ENCODE measurements around the gene PRKAR1B. TPM values are rescaled to one million over a fixed set of nuclear protein-coding genes. Genes with fewer than 3 reads are reported as not detected.

The PRKAR1B gene
- total RNA-seq, 2 donors from 2014 or later, result 12.1 to 54.1 TPM

- Mint-ChIP-seq H3K27ac (peak overlapping the region in 1 of 2 donors; percentile 18), H3K36me3 (peaks cover 6% of the 10 kb centered on the region in 2 donors), H3K9me3 (peaks cover 0 to 15% of the 10 kb centered on the region in 2 donors)
- no peak for ATAC-seq
- peak in 1 of 2 donors; percentile 26 for DNase-seq (ENCODE audit: low spot score in 2 of 2)
Measured at GRCh38 chr7:716222-716621, 10.9 kb downstream of the PRKAR1B start.

- DNase-seq (ENCODE audit: low spot score in 2 of 2) (peak in 1 of 2 donors; percentile 48), ATAC-seq (peak in 1 of 2 donors; percentile 12)
- H3K36me3 Mint-ChIP-seq, result peaks cover 0 to 6% of the 10 kb centered on the region in 2 donors
- H3K9me3 Mint-ChIP-seq, result peaks cover 0 to 5% of the 10 kb centered on the region in 2 donors
- peak overlapping the region in 1 of 2 donors; percentile 46 for H3K27ac Mint-ChIP-seq
Measured at GRCh38 chr7:714251-714671, 12.8 kb downstream of the PRKAR1B start.

- H3K27ac Mint-ChIP-seq, result peak overlapping the region in 1 of 2 donors; percentile 46
- peak in 1 of 2 donors; percentile 46 for DNase-seq (ENCODE audit: low spot score in 2 of 2)
- peaks cover 0 to 3% of the 10 kb centered on the region in 2 donors for H3K9me3 Mint-ChIP-seq
- ATAC-seq, result peak in 1 of 2 donors; percentile 23
- H3K36me3 Mint-ChIP-seq, result peaks cover 0 to 6% of the 10 kb centered on the region in 2 donors
Measured at GRCh38 chr7:713488-714230, 13.4 kb downstream of the PRKAR1B start.

GRCh38 chr7:713139-713457, 14.0 kb downstream of the PRKAR1B start:
- DNase-seq (ENCODE audit: low spot score in 2 of 2), result peak in 1 of 2 donors; percentile 43
- ATAC-seq, result no peak
- no peak overlapping the region for H3K27ac Mint-ChIP-seq
- no peaks in the 10 kb centered on the region for H3K9me3 Mint-ChIP-seq
- H3K36me3 Mint-ChIP-seq, result peaks cover under 1 to 8% of the 10 kb centered on the region in 2 donors

GRCh38 chr7:712381-713138, 14.5 kb downstream of the PRKAR1B start:
- ATAC-seq, result peak; percentile 66 to 70
- H3K36me3 Mint-ChIP-seq, result peaks cover 5 to 13% of the 10 kb centered on the region in 2 donors
- H3K27ac Mint-ChIP-seq, result no peak overlapping the region
- peak in 1 of 2 donors; percentile 28 for DNase-seq (ENCODE audit: low spot score in 2 of 2)
- H3K9me3 Mint-ChIP-seq, result no peaks in the 10 kb centered on the region

GRCh38 chr7:711922-712380, 15.1 kb downstream of the PRKAR1B start:
- H3K27ac Mint-ChIP-seq, result no peak overlapping the region
- peak in 1 of 2 donors; percentile 2 for DNase-seq (ENCODE audit: low spot score in 2 of 2)
- ATAC-seq, result no peak
- H3K36me3 Mint-ChIP-seq, result peaks cover 10 to 19% of the 10 kb centered on the region in 2 donors
- no peaks in the 10 kb centered on the region for H3K9me3 Mint-ChIP-seq

- H3K27ac Mint-ChIP-seq, result no peak overlapping the region
- no peaks in the 10 kb centered on the region for H3K9me3 Mint-ChIP-seq
- DNase-seq (ENCODE audit: low spot score in 2 of 2), result peak in 1 of 2 donors; percentile 39
- no peak for ATAC-seq
- H3K36me3 Mint-ChIP-seq, result peaks cover 10 to 21% of the 10 kb centered on the region in 2 donors
Measured at GRCh38 chr7:711093-711921, 15.8 kb downstream of the PRKAR1B start.

- Mint-ChIP-seq H3K9me3 (no peaks in the 10 kb centered on the region), H3K27ac (no peak overlapping the region), H3K36me3 (peaks cover 10 to 21% of the 10 kb centered on the region in 2 donors)
- DNase-seq (ENCODE audit: low spot score in 2 of 2), result no peak
- no peak for ATAC-seq
Measured at GRCh38 chr7:710161-710560, 16.9 kb downstream of the PRKAR1B start.

- ATAC-seq (no peak), DNase-seq (ENCODE audit: low spot score in 2 of 2) (peak in 1 of 2 donors; percentile 21)
- Mint-ChIP-seq H3K9me3 (peaks cover 9 to 10% of the 10 kb centered on the region in 2 donors), H3K36me3 (peaks cover 21 to 39% of the 10 kb centered on the region in 2 donors), H3K27ac (no peak overlapping the region)
Measured at GRCh38 chr7:707296-708000, 19.6 kb downstream of the PRKAR1B start.

- ATAC-seq, result no peak
- H3K9me3 Mint-ChIP-seq, result peaks cover 9 to 10% of the 10 kb centered on the region in 2 donors
- H3K36me3 Mint-ChIP-seq, result peaks cover 21 to 39% of the 10 kb centered on the region in 2 donors
- peak in 1 of 2 donors; percentile 20 for DNase-seq (ENCODE audit: low spot score in 2 of 2)
- H3K27ac Mint-ChIP-seq, result no peak overlapping the region
Measured at GRCh38 chr7:706721-707120, 20.4 kb downstream of the PRKAR1B start.

GRCh38 chr7:703049-703448, 24.0 kb downstream of the PRKAR1B start:
- H3K9me3 Mint-ChIP-seq, result peaks cover 9 to 10% of the 10 kb centered on the region in 2 donors
- ATAC-seq, result no peak
- no peak for DNase-seq (ENCODE audit: low spot score in 2 of 2)
- H3K27ac Mint-ChIP-seq, result no peak overlapping the region
- H3K36me3 Mint-ChIP-seq, result peaks cover 24 to 37% of the 10 kb centered on the region in 2 donors

GRCh38 chr7:701086-701671, 25.9 kb downstream of the PRKAR1B start:
- H3K36me3 Mint-ChIP-seq, result peaks cover 15 to 25% of the 10 kb centered on the region in 2 donors
- no peak for DNase-seq (ENCODE audit: low spot score in 2 of 2)

GRCh38 chr7:699476-700170, 27.5 kb downstream of the PRKAR1B start:
- peaks cover 9 to 10% of the 10 kb centered on the region in 2 donors for H3K9me3 Mint-ChIP-seq
- ATAC-seq (no peak), DNase-seq (ENCODE audit: low spot score in 2 of 2) (no peak)
- H3K27ac Mint-ChIP-seq, result no peak overlapping the region
- peaks cover 15 to 25% of the 10 kb centered on the region in 2 donors for H3K36me3 Mint-ChIP-seq

More at GRCh38 chr7:701086-701671, 25.9 kb downstream of the PRKAR1B start:
- Mint-ChIP-seq H3K9me3 (peaks cover 9 to 10% of the 10 kb centered on the region in 2 donors), H3K27ac (peak overlapping the region in 1 of 2 donors; percentile 28)
- ATAC-seq, result no peak

GRCh38 chr7:698515-699475, 28.3 kb downstream of the PRKAR1B start:
- H3K36me3 Mint-ChIP-seq, result peaks cover 14 to 19% of the 10 kb centered on the region in 2 donors
- peaks cover 9% of the 10 kb centered on the region in 2 donors for H3K9me3 Mint-ChIP-seq

More at GRCh38 chr7:698515-699475, 28.3 kb downstream of the PRKAR1B start:
- peak in 1 of 2 donors; percentile 16 for DNase-seq (ENCODE audit: low spot score in 2 of 2)
- peak overlapping the region in 1 of 2 donors; percentile 77 for H3K27ac Mint-ChIP-seq
- no peak for ATAC-seq

Data from activated naive CD4-positive, alpha-beta T cell treated with anti-CD3 and anti-CD28 coated beads, Interleukin-2, amount 50 U/mL, for 72 hours (primary cell).